ENCODE results near the gene EPHA8. TPM values are rescaled to one million over a fixed set of nuclear protein-coding genes. Genes with fewer than 3 reads are reported as not detected.

Gene EPHA8
- total RNA-seq, 2 experiments from 2014 or later: not detected

DNA sequence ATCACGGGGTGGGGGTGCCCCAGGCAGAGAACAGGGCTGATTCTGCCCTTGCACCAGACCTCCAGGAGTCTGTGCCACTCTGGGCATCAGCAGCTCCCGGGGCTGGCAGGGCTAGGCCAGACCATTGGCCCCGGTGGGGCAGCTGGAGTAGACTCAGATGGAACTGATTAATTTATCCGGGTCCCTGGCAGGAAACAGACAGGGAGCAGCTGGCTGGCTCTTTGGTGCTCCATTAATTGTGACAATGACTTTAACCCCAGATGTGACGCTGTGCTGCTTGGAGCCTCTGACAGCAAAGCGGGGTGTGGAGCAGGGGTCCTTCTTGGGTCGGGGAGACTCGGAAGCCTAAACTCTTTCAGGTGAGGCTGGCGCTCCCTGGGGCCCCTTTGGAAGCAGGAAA, 9.5 kb downstream of the EPHA8 start:
- H3K27me3 Mint-ChIP-seq: peaks cover 12% of the 10 kb centered on the region
- Histone ChIP-seq H3K4me3 (ENCODE audit: low read length) (no peak overlapping the region), H3K27me3 (ENCODE audit: control insufficient read depth in 1 of 2, insufficient read depth in 2 of 2, low read length in 2 of 2) (no peaks in the 10 kb centered on the region), H3K9me3 (ENCODE audit: control insufficient read depth in 1 of 2, insufficient read depth in 1 of 2, low read length in 2 of 2) (peaks cover 0 to 20% of the 10 kb centered on the region in 2 experiments), H3K4me1 (ENCODE audit: insufficient read depth, low read length) (no peaks in the 10 kb centered on the region), H3K36me3 (ENCODE audit: insufficient read depth, low read length) (no peaks in the 10 kb centered on the region), H3K27ac (ENCODE audit: low read depth in 1 of 2, low read length in 2 of 2) (no peak overlapping the region)
- no peaks in the 10 kb centered on the region for H3K9me3 Mint-ChIP-seq
- POLR2A ChIA-PET: no interaction called here
- H3K27ac Mint-ChIP-seq: no peak overlapping the region
- no peaks in the 10 kb centered on the region for H3K36me3 Mint-ChIP-seq (ENCODE audit: low read depth)
- TF ChIP-seq CTCF (IDR thresholded peaks at IDR 0.05): no peak
- CTCF ChIA-PET: no interaction called here
- ATAC-seq (ENCODE audit: poor library complexity) (no peak), DNase-seq (no peak)
- H3K4me1 Mint-ChIP-seq (ENCODE audit: low read depth): no peaks in the 10 kb centered on the region
- intact Hi-C loops (cut with DNase I, micrococcal nuclease): no loop called here
- no peak overlapping the region for H3K4me3 Mint-ChIP-seq

- H3K9me3 ChIP-seq (ENCODE audit: control insufficient read depth in 1 of 2, insufficient read depth in 1 of 2, low read length in 2 of 2): peaks cover 0 to 21% of the 10 kb centered on the region in 2 experiments
- Mint-ChIP-seq H3K4me3 (no peak overlapping the region), H3K36me3 (ENCODE audit: low read depth) (no peaks in the 10 kb centered on the region), H3K4me1 (ENCODE audit: low read depth) (no peaks in the 10 kb centered on the region), H3K27ac (no peak overlapping the region), H3K9me3 (no peaks in the 10 kb centered on the region), H3K27me3 (peaks cover 12% of the 10 kb centered on the region)
- ATAC-seq (ENCODE audit: poor library complexity) (no peak), DNase-seq (no peak)
- no peaks in the 10 kb centered on the region for H3K27me3 ChIP-seq (ENCODE audit: control insufficient read depth in 1 of 2, insufficient read depth in 2 of 2, low read length in 2 of 2)
- intact Hi-C loops (cut with DNase I, micrococcal nuclease): no loop called here
- TF ChIP-seq CTCF (IDR thresholded peaks at IDR 0.05): no peak
- H3K4me1 ChIP-seq (ENCODE audit: insufficient read depth, low read length): no peaks in the 10 kb centered on the region
- H3K27ac ChIP-seq (ENCODE audit: low read depth in 1 of 2, low read length in 2 of 2): no peak overlapping the region
- no peaks in the 10 kb centered on the region for H3K36me3 ChIP-seq (ENCODE audit: insufficient read depth, low read length)
- no peak overlapping the region for H3K4me3 ChIP-seq (ENCODE audit: low read length)
- ChIA-PET POLR2A (no interaction called here), CTCF (no interaction called here)
Observed at GRCh38 chr1:22573237-22573636, 9.9 kb downstream of the EPHA8 start.

DNA sequence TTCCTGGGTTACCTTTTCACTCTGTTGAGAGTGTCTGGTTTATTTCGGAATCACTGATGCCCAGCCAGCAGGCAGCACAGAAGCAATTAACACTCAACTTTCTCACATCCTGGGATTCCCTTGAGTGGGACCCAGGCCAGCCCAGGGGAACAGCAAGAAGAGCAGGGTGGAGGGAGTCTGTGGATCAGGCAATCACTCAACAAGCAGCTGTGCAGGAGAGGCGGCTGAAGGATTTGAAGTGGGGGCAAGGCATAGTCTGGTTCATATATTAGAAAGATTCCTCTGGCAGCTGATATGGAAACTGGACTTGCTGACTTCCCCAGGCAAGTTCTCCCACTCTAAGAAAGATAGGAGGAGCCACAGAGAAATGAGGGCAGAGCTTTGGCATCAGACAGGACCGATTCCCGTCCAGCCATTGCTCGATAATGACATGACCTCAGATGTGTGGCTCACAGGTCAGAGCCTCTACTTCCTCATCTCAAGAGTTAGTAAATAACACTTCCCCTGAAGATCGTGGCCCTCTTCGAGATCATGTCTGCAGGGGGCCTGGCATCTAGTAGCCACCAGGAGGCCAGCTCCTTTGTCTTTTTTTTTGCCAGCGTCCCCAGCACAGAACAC, 12.4 kb downstream of the EPHA8 start:
- DNase-seq: no peak
- H3K36me3 Mint-ChIP-seq (ENCODE audit: low read depth): no peaks in the 10 kb centered on the region
- TF ChIP-seq CTCF (IDR thresholded peaks at IDR 0.05): no peak
- no peak overlapping the region for H3K4me3 Mint-ChIP-seq
- H3K27me3 Mint-ChIP-seq: peaks cover 12% of the 10 kb centered on the region
- peaks cover 5% of the 10 kb centered on the region for H3K9me3 Mint-ChIP-seq
- CTCF ChIA-PET: no interaction called here
- no peaks in the 10 kb centered on the region for H3K36me3 ChIP-seq (ENCODE audit: insufficient read depth, low read length)
- ATAC-seq (ENCODE audit: poor library complexity): no peak
- intact Hi-C loops (cut with DNase I, micrococcal nuclease): no loop called here
- H3K4me1 ChIP-seq (ENCODE audit: insufficient read depth, low read length): no peaks in the 10 kb centered on the region
- H3K4me3 ChIP-seq (ENCODE audit: low read length): no peak overlapping the region
- H3K27ac ChIP-seq (ENCODE audit: low read depth in 1 of 2, low read length in 2 of 2): no peak overlapping the region
- POLR2A ChIA-PET: no interaction called here
- no peaks in the 10 kb centered on the region for H3K4me1 Mint-ChIP-seq (ENCODE audit: low read depth)
- no peak overlapping the region for H3K27ac Mint-ChIP-seq
- peaks cover 0 to 15% of the 10 kb centered on the region in 2 experiments for H3K9me3 ChIP-seq (ENCODE audit: control insufficient read depth in 1 of 2, insufficient read depth in 1 of 2, low read length in 2 of 2)
- H3K27me3 ChIP-seq (ENCODE audit: control insufficient read depth in 1 of 2, insufficient read depth in 2 of 2, low read length in 2 of 2): no peaks in the 10 kb centered on the region

Measured in CD4-positive, alpha-beta T cell (primary cell).